GM12874 (cell line): ENCODE data around the gene SEC14L6.

ENCODE experiments used
- CTCF ChIP-seq: IDR thresholded peaks from 2 replicates; pipeline ENCODE4 v1.5.1; 2011; ENCODE audit warnings: low read depth, mild to moderate bottlenecking, control low read depth, low read length, moderate library complexity; ENCODE audit not compliant: insufficient read depth

The SEC14L6 gene

GRCh38 chr22:30582051-30582450 is 35.5 kb upstream of the SEC14L6 start:
- no peak for TF ChIP-seq CTCF

GRCh38 chr22:30580896-30581295 is 34.4 kb upstream of the SEC14L6 start:
- TF ChIP-seq CTCF = no peak

GRCh38 chr22:30578481-30578880 is 31.9 kb upstream of the SEC14L6 start:
- TF ChIP-seq CTCF = no peak

GRCh38 chr22:30575859-30576258 is 29.3 kb upstream of the SEC14L6 start:
- no peak for TF ChIP-seq CTCF

- no peak for TF ChIP-seq CTCF
Observed at GRCh38 chr22:30574997-30575671, 28.6 kb upstream of the SEC14L6 start.

GRCh38 chr22:30574095-30574981 is 27.8 kb upstream of the SEC14L6 start, which contains the start of gene GAL3ST1:
GAL3ST1 (minus strand) TSS chr22:30574665; CDS start chr22:30557392, 17,273 bp downstream.
- no peak for TF ChIP-seq CTCF

- TF ChIP-seq CTCF = no peak
Observed at GRCh38 chr22:30573594-30574094, 27.1 kb upstream of the SEC14L6 start.
